HL-60/S4 treated with retinoic acid at 250 ng/mL for 4 days and 3 days (cell line): ENCODE data around the gene CIDEA.

ENCODE experiments used
- in situ Hi-C: fragments of 300-500 bp; cut with MboI; formaldehyde crosslinking; loops from 2 replicates; pipeline ENCODE4 v1.7.0; 2022; ENCODE audit warnings: low sequenced_read_pairs

CIDEA gene

DNA sequence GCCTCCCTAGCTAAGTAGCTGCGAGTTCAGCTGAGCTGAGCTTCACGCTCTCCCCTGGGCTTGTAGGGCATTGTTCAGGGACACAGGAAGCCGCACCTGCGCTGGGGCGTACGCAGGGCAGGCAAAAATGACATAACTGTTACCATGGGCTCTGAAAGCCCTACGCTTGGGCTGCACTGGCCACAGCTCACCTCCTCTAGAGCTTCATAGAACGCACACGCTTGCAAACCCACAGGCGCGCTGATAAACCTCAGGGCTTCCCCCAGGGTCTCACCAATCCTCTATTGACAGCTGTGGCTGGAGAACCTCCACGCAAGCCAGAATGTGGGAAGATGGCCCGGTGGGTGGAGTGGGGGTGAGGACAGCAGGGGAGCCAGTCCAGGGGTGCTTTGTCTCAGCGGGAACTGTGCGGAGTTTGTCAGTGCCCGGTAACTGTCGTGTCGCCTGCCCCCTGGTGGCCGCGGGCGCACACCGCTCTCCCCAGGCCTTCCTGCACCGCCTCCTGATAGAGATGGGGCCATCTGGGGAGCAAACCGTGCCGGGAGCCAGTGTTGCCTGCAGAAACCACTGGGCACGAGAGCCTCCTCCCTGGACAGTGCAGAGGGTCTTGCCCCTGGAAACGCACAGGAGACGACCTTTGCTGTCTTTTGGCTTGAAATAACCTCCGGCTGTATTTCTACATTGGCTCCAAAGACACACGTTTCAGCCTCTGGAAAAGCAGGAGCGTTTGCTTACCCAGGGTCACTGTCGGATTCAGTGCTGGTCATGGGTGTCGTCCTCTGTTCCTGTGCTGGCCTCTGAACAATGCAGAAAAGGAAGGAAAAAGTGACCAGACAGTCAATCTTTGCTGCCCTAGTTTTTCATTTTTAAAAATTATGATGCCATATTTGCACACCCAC, 17.0 kb upstream of the CIDEA start:
- in situ Hi-C loops: loop anchor here (25.0 kb wide), 1 partner anchor 100 kb away; no protein-coding TSS in a partner anchor

DNA sequence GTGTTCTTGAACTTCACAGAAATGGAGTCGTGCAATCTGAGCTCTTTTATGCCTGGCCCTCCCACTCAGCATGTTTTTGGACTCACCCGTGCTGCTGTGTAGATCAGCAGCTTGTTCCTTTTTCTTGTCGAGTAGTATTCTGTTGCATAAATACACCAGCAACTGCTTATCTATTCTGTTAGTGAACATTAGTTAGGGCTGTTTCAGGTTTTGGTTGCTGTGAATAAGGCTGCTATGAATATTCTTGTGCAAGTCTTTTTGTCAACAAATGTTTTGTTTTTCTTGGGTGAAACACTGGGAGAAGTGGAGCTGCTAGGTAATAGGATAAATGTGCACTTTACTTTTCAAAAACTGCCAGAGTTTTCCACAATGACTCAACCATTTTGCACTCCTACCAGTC, 15.3 kb upstream of the CIDEA start:
- in situ Hi-C loops: loop anchor here (25.0 kb wide), 1 partner anchor 98 kb away; no protein-coding TSS in a partner anchor

DNA sequence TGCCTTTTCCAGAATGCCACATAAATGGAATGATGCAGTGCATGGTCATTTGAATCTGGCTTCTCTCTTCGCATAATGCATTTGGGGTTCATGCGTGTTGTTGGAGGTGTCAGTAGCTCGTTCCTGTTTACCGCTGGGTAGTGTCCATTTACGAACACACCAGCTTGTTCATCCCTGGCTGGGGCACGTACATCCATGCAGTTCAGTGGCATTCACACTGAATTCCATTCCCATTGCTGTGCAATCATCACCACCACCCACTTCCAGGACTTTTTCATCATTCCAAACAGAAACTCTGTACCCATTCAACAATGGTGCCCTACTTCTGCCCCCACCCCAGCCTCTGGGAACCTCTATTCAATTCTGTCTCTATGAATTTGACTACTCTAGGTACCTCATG, 14.7 kb upstream of the CIDEA start:
- in situ Hi-C loops: loop anchor here (25.0 kb wide), 1 partner anchor 98 kb away; no protein-coding TSS in a partner anchor

DNA sequence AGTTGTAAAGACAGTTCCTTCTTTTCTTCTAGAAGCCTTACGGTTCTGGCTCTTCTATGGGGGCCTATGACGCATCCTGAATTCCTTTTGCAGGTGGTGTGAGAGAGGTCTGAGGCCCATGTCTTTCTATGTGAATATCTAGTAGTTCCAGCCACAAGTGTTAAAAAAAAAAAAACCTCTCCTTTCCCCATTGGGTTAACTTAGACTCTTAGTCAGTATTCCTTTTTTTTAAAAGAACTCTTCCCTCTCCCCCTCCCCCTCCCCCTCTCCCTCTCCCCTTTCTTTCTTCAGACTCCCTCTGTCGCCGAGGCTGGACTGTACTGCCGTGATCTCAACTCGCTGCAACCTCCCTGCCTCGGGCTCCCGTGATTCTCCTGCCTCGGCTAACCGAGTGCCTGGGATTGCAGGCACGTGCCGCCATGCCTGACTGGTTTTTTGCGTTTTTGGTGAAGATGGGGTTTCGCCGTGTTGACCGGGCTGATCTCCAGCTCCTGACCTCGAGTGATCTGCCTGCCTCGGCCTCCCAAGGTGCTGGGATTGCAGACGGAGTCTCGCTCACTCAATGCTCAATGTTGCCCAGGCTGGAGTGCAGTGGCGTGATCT, 11.4 kb upstream of the CIDEA start:
- in situ Hi-C loops: loop anchor here (25.0 kb wide), 1 partner anchor 95 kb away; no protein-coding TSS in a partner anchor

DNA sequence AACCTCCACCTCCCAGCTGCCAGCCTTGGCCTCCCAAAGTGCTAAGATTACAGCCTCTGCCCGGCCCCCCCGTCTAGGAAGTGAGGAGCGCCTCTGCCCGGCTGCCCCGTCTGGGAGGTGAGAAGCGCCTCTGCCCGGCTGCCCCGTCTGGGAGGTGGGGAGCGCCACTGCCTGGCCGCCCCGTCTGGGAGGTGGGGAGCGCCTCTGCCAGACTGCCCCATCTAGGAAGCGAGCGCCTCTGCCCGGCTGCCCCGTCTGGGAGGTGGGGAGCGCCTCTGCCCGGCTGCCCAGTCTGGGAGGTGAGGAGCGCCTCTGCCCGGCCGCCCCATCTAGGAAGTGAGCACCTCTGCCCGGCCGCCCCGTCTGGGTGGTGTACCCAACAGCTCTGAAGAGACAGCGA, 10.9 kb upstream of the CIDEA start:
- in situ Hi-C loops: loop anchor here (25.0 kb wide), 1 partner anchor 94 kb away; no protein-coding TSS in a partner anchor

DNA sequence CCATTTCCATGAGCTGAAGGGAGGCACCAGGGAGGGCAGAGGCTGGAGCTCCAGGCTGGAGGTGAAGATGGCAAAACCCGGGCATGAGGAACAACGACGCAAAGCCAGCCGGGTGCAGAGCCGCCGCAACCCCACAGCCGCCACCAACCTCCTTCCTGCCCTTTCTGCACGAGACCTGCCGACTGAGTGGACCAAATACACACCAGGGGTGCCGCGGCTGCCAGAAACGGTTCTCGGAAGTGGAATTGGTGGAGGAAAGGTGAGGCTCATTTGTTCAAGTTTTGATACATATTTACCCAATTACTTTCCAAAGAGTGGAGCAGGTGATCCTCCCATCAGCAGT, 8.4 kb upstream of the CIDEA start:
- in situ Hi-C loops: loop anchor here (25.0 kb wide), 1 partner anchor 92 kb away; no protein-coding TSS in a partner anchor

DNA sequence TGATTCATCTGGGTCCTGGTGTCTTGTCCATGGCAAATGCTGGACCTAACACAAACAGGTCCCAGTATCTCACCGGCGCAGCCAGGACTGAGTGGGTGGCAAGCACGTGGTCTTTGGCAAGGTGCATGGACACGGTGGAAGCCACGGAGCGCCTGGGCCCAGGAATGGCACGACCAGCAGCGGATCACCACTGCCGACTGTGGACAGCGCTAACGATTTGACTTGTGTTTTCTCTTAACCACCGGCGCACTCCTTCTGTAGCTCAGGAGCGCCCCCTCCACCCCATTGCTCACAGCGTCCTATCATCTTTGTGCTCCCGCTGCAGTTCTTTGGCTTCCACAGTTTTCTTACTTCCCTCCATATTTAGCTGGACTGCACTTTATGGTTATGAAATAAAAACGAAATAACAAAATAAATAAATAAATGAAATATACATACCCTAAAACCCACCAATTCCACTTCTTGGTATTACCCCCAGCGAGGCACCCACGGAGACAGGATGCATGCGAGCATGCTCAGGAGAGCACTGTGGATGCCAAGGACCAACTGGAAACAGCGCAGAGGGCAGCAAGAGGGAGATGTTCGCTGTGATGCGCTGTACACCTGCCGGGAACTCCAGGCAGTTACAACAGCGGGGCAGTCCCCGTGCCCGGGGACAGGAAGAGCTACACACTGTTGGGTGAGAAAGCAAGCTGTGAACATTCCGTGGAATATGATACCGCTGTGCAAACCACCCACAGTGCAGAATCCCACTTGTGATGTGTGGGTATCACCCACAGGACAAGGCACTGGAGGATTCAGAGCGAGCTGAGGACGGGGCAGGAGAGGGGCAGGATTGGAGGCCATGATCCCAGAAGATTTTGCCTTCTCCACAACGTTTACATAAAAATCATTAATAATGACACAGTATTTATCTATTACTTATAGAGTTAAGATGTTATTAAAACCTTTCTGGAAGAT, 7.0 kb upstream of the CIDEA start:
- in situ Hi-C loops: loop anchor here (25.0 kb wide), 1 partner anchor 90 kb away; no protein-coding TSS in a partner anchor

DNA sequence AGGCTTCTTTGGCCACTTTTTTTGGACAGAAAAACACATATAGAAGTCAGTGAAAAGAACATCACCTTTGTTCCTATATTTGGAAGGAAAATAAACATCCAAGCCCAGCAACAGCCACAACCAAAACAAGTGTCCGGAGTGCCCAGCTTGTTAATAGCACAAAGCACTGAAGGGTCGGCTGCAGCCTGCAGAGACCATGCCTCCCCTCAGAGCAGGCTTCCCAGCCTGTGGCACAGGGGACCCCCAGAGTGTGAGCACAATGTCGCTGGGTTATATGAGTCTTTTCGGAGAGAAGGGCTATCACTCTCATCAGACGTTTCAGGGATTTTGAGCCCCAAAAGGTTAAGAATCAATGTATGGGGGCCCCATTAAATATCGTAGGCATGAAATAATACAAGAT, 6.2 kb upstream of the CIDEA start:
- in situ Hi-C loops: loop anchor here (25.0 kb wide), 1 partner anchor 89 kb away; no protein-coding TSS in a partner anchor

DNA sequence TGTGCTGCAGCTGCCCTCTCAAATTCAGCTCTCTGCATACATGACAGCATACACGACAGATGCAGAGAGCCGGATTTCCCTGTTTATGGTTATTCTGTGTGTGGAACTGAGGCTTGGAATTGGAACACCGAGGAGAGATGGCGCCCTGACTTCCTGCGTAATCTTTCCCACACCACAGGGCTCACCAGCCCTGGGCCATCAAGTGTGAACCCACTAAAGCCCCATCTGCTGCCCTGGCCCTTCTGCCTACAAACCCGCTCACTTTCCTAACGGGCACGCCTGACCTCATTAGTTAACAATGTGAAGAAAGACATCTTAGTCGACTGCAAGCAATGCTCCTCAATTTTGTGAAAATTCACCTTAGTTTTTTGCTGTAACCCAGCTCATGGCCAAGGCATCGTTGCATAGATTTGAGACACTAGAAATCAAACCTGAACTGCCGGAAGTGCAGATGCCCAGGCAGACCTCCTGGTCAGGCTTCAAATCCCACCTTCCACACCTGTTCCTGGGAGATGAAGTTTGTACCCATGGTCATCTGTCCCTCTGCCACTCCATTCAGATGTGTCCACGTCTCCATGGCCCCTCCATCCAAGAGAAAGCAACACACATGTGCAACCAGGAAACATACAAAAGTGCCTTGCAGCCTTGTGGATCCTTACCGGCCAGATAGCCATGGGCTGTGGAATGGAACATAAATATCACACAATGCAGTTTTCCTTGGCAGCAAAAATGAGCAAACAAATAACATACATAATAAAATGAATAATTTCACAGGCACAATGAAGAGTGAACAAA, 5.0 kb upstream of the CIDEA start:
- in situ Hi-C loops: loop anchor here (25.0 kb wide), 1 partner anchor 88 kb away; no protein-coding TSS in a partner anchor

DNA sequence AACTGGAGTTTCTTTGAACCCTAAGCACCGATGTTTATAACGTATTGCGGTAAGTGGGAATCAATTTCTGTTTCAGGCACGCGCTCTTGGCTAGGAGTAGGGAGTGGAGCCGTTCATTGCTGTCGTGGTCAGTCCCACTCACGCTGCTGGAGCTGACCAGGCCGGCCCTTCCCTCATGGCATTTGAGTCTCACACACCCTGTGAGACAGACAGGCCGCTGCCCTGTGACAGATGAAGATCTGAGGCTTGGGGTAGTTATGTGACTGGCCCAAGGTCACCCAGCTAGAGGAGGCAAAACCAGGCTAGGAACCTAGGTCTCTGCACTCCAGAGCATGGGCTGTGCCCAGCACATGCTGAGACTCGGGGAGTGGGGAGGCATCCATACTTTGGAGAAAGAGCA, 2.9 kb upstream of the CIDEA start:
- in situ Hi-C loops: no loop called here

DNA sequence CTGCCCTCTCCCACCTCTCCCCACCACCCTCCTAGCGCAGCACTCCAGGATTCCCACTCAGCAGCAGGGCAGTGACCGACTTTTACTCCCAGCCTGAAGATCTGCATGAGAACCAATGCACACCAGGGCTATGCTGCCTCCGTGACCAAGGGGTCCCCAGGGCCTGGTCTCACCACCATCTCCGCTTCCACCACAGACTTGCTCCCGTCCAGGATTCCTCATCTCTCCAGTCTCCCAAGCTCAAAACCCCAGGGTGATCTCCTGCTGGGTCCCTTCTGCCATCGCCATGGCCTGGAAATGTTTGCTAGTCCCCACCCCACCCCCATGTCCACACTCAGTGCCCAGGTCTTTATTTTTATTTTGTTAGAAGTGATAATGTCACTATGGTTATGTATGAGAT, 2.1 kb upstream of the CIDEA start:
- in situ Hi-C loops: no loop called here

DNA sequence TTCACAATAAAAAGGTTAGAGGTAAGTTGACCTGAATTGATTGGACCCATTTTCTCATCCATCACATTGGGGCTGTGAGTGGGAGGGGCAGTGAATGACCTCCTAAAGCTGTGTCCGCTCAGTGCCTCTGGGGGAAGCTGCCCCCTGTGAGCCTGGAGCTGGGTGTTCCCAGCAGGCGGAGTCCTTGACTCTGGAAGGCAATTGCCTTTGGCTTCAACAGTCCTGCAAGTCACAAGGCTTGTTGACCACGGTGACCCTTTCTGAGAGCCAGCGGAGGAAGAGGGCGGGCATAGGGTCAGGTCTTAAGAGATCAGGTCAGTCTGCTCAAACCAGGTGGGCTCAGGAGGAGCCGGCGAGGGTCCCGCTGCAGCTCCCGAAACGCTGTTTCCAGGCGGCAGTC, 1.1 kb upstream of the CIDEA start:
- in situ Hi-C loops: no loop called here

DNA sequence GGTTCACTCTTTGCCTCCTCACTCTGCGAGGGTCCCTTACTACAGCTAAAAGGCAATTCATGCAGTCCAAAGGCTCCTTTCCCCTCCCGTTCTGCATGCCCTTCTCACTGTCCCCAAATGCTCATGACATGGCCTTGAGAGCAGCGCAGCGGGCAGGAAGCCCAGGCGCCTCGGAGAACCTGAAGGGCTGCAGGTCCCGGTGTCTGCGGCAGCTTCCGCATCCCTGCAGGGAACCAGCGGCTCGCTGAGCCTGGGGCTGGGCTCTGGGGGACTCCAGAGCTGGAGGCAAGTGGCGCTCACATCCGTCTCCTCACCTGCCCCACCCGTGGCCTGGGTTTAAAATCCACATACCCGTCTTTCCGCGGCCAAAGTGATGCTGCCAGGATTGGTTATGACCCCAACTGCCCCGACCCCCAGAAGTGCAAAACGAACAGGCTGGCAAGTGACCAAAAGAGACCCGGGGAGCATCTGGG, 462 bp upstream of the CIDEA start:
- in situ Hi-C loops: no loop called here

DNA sequence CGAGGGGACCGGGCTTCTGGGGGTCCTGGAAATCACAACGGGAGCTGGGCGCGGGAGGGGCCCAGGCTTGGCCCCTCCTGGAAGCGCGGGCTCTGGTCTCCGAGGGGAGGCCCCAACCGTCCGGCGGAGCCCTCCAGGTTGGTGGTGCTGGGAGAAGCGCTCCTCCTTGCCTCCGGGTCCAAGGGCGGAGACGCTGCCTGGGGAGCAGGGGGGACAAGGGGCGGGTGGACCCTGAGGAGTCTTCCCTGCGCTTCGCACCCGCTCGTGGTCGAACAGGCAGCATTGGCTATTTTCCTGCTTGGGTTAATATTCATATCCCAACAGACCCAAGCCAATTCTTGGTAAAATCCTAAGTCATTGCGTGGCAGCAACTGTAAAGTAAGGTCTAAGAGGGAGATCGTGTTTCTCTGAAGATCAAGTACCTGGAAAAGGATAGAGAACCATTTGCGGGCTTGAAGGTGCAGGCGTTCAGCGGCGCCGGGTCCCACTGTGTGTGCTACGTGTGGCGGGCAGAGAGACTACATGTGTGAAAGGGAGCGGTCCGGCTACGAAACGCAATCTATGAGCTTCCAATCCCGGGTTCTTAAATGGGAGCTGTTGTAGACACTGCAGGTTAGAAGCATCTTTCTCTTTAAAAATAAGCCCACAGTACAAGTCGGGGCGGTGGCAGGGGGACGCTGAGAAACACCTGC, 805 bp downstream of the CIDEA start:
- in situ Hi-C loops: no loop called here

DNA sequence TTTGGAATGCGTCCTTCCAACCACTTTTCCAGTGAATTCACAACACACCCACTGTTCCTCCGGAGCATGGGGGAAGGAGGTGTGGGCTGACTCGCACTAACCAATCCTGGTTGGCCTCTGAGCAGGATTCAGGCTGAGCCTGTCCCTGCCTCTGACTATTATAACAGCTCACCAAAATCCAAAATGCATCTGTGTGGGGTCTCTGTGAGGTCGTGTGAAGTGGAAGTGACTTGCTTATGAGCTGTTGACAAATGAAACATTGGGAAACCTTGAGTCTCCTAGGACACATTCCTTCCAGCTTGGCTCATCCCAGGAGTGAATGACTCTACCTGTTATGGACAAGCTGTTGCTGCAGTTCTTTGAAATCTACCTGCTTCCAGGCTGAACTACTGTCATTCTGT, 1.5 kb downstream of the CIDEA start:
- in situ Hi-C loops: no loop called here

DNA sequence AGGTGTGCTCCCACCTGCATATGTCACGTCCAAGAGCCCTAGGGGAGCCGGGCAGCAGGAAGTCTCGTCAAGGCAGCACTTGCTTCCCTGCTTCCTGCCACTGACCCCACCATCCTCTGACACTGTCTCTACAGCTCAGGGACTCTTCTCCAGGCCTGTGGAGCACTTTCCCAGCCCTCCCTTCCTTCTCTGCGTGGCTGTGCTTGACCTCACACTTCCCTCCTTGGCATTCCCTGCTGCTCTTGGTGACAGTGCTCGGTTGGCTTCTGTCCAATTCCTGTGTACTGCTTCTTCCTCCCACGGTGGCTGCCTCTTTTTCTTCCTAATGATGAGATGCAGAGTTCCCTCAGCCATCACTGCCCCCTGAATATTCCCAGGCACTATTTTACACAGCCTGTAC, 2.8 kb downstream of the CIDEA start:
- in situ Hi-C loops: no loop called here

DNA sequence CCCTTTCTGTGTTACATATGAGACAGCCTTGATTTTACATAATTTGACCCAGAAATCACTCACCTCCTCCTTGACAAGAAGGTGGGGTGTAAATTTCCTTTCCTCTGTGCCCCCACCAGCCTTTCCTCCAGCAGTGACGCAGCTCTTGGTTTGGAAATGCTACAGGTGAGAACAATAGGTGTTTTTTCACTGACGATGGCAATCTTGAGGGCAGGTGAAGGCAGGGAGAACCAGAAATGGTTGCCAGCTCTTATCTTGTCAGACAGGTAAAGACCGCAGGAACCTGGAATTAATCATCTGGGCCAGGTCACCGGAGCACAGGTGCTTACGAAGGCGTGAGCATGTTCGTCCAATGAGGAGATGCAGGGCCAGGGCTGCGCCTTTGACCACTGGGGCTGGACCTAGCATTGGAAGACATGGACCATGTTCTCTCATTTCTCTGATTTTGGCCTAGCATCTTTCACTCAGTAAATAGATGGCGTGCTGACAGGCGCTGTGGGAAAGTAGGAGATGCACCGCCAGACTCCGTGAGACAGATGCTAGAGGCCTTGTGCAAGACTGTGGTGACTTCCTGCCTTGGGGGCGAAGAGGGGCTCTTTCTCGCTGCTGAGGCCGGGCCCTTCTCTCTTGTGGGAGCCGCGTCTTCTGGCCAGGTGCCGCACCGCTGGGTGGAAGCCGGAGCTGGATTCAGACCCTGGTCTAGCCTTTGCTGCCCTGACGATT, 4.0 kb downstream of the CIDEA start:
- in situ Hi-C loops: no loop called here
